T-helper 17 cell (primary cell): ENCODE measurements around the gene MBP. TPM values are rescaled to one million over a fixed set of nuclear protein-coding genes. Genes with fewer than 3 reads are reported as not detected.

ENCODE experiments used
- ATAC-seq: fragments of 150-1000 bp; cut with Tn5 transposase; 2 replicates; pipeline ENCODE4 v1.10.0; 2021; ENCODE audit warnings: mild to moderate bottlenecking, moderate library complexity
- DNase-seq, 3 donors: peaks; one replicate each; pipeline versions ENCODE4 v3.0.0 to v3.0.0-alpha.2; 2020 to 2021
- H3K9me3 ChIP-seq: one replicate; pipeline ENCODE4 v1.7.0; 2013; ENCODE audit warnings: low read length, mild to moderate bottlenecking; ENCODE audit not compliant: control insufficient read depth, poor library complexity, severe bottlenecking
- H3K27ac Mint-ChIP-seq: one replicate; pipeline ENCODE4 v1.8.0; 2022; ENCODE audit warnings: mild to moderate bottlenecking, moderate library complexity, mixed read lengths
- H3K27me3 Mint-ChIP-seq: one replicate; pipeline ENCODE4 v1.8.0; 2022; ENCODE audit warnings: mixed read lengths
- H3K36me3 Mint-ChIP-seq: one replicate; pipeline ENCODE4 v1.8.0; 2022; ENCODE audit warnings: low read depth, mixed read lengths
- H3K4me1 Mint-ChIP-seq: one replicate; pipeline ENCODE4 v1.8.0; 2022; ENCODE audit warnings: mild to moderate bottlenecking, mixed read lengths
- H3K4me3 Mint-ChIP-seq: one replicate; pipeline ENCODE4 v1.8.0; 2022; ENCODE audit warnings: mild to moderate bottlenecking, moderate library complexity, mixed read lengths
- total RNA-seq, 4 donors: library from RNA in 2 of 4; stranded (reverse) in 2 of 4; gene quantifications; one replicate each; pipeline ENCODE4 v1.2.3 and lab custom pipeline; 2022 to 2026

The MBP gene
- total RNA-seq, 2 donors from 2014 or later: 97.7 to 127 TPM

- peaks cover 2% of the 10 kb centered on the region for H3K36me3 Mint-ChIP-seq
- peaks cover 78% of the 10 kb centered on the region for H3K4me1 Mint-ChIP-seq
- H3K27me3 Mint-ChIP-seq: no peaks in the 10 kb centered on the region
- no peaks in the 10 kb centered on the region for H3K9me3 ChIP-seq
- peak overlapping the region; percentile 89 for H3K4me3 Mint-ChIP-seq
- no peak for ATAC-seq
- H3K27ac Mint-ChIP-seq: peak overlapping the region; percentile 98
- DNase-seq: peak in 1 of 3 donors; percentile 3
These were observed 9.0 kb downstream of the MBP start for GRCh38 chr18:77123320-77124231.

- Mint-ChIP-seq H3K36me3 (no peaks in the 10 kb centered on the region), H3K27me3 (no peaks in the 10 kb centered on the region), H3K27ac (no peak overlapping the region), H3K4me1 (peaks cover 69% of the 10 kb centered on the region), H3K4me3 (no peak overlapping the region)
- ATAC-seq (no peak), DNase-seq (peak in 1 of 3 donors; percentile 0)
- H3K9me3 ChIP-seq: no peaks in the 10 kb centered on the region
These were observed 11.1 kb downstream of the MBP start for GRCh38 chr18:77121523-77121922.

- Mint-ChIP-seq H3K4me3 (no peak overlapping the region), H3K27ac (peak overlapping the region; percentile 88), H3K27me3 (no peaks in the 10 kb centered on the region), H3K36me3 (no peaks in the 10 kb centered on the region), H3K4me1 (peaks cover 68% of the 10 kb centered on the region)
- no peak for ATAC-seq
- no peaks in the 10 kb centered on the region for H3K9me3 ChIP-seq
- DNase-seq: peak in 1 of 3 donors; percentile 1
These were observed 12.6 kb downstream of the MBP start for GRCh38 chr18:77119851-77120491.

GRCh38 chr18:77119101-77119850, 13.3 kb downstream of the MBP start:
- ATAC-seq: no peak
- H3K4me1 Mint-ChIP-seq: peaks cover 67% of the 10 kb centered on the region
- DNase-seq: peak in 1 of 3 donors; percentile 1
- H3K4me3 Mint-ChIP-seq: peak overlapping the region; percentile 59
- H3K27ac Mint-ChIP-seq: peak overlapping the region; percentile 88
- H3K36me3 Mint-ChIP-seq: no peaks in the 10 kb centered on the region
- H3K27me3 Mint-ChIP-seq: no peaks in the 10 kb centered on the region
- H3K9me3 ChIP-seq: no peaks in the 10 kb centered on the region

DNA sequence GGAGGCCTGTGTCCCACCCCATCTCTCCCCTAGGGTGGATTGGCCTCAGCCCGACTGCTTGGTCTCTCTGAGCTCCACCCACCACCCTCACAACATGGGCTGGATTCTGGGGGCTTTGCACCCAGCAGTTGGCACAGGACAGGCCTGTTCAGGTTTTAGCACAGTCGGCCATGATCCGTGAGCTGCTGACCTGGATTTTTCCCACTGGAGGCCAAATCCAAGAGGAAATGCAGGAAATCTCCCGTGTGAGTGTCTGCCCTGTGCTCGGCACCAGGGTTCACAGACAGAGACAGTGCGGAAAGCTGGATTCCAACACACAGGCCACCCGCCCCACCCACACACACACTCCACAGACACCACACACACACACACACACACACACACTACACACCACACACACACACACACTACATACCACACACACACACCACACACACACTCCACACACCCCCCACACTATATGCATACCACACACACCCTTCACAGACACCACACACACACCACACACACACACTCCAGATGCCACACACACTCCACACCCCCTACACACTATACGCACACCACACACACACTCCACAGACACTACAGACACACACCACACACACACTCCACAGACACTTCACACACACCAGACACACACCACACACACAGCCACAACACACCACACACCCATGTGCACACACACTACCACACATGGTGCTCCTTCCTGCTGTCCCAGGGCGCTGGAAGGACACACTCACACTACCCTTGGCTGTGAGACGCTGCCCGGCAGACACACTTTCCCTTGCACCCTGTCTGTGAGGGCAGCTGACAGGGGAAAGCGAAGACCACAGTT, 14.1 kb downstream of the MBP start:
- Mint-ChIP-seq H3K27me3 (no peaks in the 10 kb centered on the region), H3K36me3 (no peaks in the 10 kb centered on the region), H3K4me3 (peak overlapping the region; percentile 59), H3K27ac (peak overlapping the region; percentile 88), H3K4me1 (peaks cover 61% of the 10 kb centered on the region)
- DNase-seq: peak in 1 of 3 donors; percentile 1
- ATAC-seq: peak; percentile 7
- no peaks in the 10 kb centered on the region for H3K9me3 ChIP-seq

DNA sequence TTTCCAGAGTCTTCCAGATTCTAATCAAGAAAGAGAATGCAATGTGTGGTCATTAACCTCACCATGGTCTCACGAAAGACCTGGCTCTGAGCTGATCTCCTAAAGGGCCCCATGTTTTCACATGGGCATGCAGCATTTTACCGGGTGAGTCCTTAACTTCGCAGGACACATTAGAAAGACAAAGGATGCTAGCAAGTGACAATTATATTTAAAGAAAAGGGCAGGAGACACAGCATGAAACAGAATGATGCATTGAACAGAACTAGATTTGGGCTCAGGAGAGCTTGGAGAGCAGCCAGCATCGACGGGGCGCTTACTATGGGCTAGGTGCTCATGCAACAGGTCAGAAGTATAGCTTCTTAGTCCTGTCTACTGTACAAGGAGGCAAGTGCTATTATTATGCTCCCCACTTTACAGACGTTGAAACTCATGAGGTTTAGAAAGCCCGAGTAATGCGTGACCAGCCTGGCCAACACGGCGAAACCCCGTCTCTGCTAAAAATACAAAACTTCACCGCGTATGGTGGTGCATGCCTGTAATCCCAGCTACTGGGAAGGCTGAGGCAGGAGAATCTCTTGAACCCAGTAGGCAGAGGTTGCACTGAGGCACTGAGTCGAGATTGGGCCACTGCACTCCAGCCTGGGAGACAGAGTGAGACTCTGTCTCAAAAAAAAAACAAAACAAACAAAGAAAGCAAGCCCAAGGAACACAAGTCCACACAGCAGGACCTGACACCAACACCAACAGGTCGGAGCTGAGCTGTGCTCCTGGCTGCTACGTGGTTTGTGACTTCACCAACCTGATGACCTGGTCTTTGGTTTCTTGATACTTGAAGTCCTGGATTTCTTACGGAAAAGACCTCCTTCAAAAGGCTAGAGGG, 16.1 kb downstream of the MBP start:
- H3K4me3 Mint-ChIP-seq: peak overlapping the region; percentile 28
- ATAC-seq (no peak), DNase-seq (no peak)
- H3K9me3 ChIP-seq: no peaks in the 10 kb centered on the region
- peaks cover 59% of the 10 kb centered on the region for H3K4me1 Mint-ChIP-seq
- H3K27me3 Mint-ChIP-seq: no peaks in the 10 kb centered on the region
- peak overlapping the region; percentile 68 for H3K27ac Mint-ChIP-seq
- peaks cover 4% of the 10 kb centered on the region for H3K36me3 Mint-ChIP-seq

- DNase-seq (no peak), ATAC-seq (no peak)
- H3K4me1 Mint-ChIP-seq: peaks cover 63% of the 10 kb centered on the region
- H3K27me3 Mint-ChIP-seq: no peaks in the 10 kb centered on the region
- no peaks in the 10 kb centered on the region for H3K9me3 ChIP-seq
- peak overlapping the region; percentile 68 for H3K27ac Mint-ChIP-seq
- peaks cover 4% of the 10 kb centered on the region for H3K36me3 Mint-ChIP-seq
- H3K4me3 Mint-ChIP-seq: no peak overlapping the region
These were observed 17.2 kb downstream of the MBP start for GRCh38 chr18:77115192-77115953.

DNA sequence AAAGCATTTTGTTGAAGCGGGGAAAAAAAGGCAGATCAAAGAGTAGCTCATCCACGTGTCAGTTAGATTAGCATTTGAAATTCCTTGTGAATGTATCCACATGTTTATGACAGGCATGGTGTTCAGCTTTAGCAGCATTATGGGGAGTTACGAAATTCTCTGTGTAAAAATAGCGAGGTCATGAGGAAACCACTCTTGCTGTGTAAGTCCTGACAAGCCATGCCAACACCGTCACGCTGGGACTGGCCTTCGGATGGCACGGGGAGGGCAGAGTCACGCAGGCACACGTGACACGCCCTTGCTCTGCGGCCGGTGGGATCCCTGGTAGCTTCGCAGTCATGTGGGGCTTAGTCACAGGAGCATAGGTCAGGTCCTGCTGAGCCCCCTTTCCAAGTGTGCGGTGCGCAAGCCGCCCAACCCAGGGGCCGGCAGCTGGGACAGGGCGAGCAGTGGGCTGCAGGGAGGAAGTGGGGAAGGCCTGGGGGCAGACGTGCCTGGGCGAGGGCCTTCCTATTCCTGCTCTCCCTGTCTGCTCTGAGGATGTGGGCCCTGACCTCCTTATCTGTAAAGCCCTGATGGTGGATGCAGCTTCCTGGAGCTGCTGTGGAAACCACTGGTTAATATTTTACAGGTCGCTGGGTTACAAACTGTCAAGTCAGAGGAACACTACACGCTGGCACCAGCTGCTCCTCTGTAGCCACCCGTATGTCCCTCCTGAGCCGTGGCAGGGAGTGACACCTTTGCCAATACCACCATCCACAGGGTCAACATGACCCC, 18.0 kb downstream of the MBP start:
- H3K4me3 Mint-ChIP-seq: no peak overlapping the region
- peaks cover 63% of the 10 kb centered on the region for H3K4me1 Mint-ChIP-seq
- peaks cover 4% of the 10 kb centered on the region for H3K36me3 Mint-ChIP-seq
- DNase-seq: peak in 1 of 3 donors; percentile 3
- no peaks in the 10 kb centered on the region for H3K27me3 Mint-ChIP-seq
- ATAC-seq: peak; percentile 49
- H3K27ac Mint-ChIP-seq: peak overlapping the region; percentile 68
- H3K9me3 ChIP-seq: no peaks in the 10 kb centered on the region

DNA sequence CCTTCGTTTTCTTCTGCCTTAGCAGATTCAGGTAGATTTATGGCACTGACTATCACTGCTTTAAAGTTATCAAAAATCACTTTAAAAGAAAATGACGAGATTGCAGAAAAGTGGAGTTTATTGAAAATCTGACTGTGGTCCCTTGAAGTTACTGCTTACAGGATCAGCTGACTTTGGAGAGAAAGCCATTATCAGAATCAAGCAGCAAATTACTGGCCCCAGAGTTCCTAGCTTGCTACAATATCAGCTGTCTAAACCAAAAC, 18.5 kb downstream of the MBP start:
- no peaks in the 10 kb centered on the region for H3K9me3 ChIP-seq
- ATAC-seq (no peak), DNase-seq (no peak)
- Mint-ChIP-seq H3K4me1 (peaks cover 62% of the 10 kb centered on the region), H3K36me3 (peaks cover 4% of the 10 kb centered on the region), H3K4me3 (no peak overlapping the region), H3K27ac (peak overlapping the region; percentile 97), H3K27me3 (no peaks in the 10 kb centered on the region)

DNA sequence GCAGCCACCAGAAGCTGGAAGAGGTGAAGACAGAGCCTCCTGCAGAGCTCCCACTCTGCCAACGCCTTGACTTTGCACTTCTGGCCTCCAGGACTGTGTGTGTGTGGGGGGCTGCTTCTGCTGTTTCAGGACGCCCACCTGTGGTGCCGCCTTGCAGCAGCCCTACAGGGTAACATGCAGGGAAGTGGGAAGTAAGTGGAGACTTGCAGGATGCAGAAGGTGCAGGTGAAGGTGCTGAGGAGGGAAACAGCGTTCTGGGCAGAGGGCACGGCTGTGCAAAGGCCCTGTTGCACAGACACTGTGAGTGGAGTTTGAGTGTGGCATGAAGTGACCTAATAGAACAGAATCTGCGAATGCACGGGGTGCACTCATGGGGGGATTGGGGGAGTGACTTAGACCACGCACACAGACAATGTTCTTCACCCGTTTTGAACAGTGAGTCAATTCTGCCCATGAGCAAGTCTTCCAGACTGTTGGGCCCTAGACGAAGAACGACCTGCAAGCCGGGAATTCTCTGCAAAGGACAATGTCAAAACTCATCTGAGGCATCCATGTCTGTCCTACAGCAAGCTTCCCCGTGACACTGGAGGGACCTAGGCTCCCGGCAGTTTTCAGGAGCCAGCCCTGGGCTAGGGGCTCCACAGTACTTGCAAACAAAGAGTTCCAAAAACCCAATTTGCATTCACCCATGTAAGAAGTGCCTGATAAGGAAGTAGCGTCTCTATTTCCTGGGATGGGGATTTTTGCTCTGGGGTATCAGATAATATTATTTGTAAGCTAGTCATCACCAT, 19.0 kb downstream of the MBP start:
- no peak for ATAC-seq
- no peaks in the 10 kb centered on the region for H3K9me3 ChIP-seq
- peaks cover 4% of the 10 kb centered on the region for H3K36me3 Mint-ChIP-seq
- no peaks in the 10 kb centered on the region for H3K27me3 Mint-ChIP-seq
- DNase-seq: peak in 1 of 3 donors; percentile 1
- H3K4me3 Mint-ChIP-seq: peak overlapping the region; percentile 84
- peaks cover 61% of the 10 kb centered on the region for H3K4me1 Mint-ChIP-seq
- peak overlapping the region; percentile 97 for H3K27ac Mint-ChIP-seq
